ENCODE measurements around the gene MTARC1. TPM values are rescaled to one million over a fixed set of nuclear protein-coding genes. Genes with fewer than 3 reads are reported as not detected.

MTARC1 gene
- total RNA-seq, 1 donor from 2014 or later, result 28.3 TPM

DNA sequence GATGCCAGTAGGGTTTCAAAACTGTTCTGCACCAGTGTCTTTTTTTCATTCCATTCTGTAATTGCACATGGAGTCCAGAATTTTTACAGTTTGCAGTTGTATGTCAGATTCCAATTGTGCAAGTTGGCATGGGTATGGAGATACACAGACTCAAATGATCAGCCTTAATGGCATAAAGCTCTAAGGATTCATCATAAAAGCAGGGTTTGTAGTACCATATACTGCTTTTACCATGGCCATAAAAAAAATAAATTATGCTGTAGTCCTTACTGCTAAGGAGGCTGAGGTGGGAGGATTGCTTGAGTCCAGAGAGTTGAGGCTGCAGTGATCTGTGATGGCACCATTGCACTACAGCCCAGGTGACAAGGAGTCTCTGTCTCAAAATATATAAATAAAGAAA, 10.3 kb downstream of the MTARC1 start:
- Mint-ChIP-seq H3K4me3 (no peak overlapping the region), H3K36me3 (ENCODE audit: low read depth) (no peaks in the 10 kb centered on the region), H3K9me3 (no peaks in the 10 kb centered on the region), H3K27ac (ENCODE audit: unreplicated experiment) (no peak overlapping the region), H3K4me1 (no peaks in the 10 kb centered on the region), H3K27me3 (ENCODE audit: low read depth) (no peaks in the 10 kb centered on the region)
- TF ChIP-seq, protein P1, sequence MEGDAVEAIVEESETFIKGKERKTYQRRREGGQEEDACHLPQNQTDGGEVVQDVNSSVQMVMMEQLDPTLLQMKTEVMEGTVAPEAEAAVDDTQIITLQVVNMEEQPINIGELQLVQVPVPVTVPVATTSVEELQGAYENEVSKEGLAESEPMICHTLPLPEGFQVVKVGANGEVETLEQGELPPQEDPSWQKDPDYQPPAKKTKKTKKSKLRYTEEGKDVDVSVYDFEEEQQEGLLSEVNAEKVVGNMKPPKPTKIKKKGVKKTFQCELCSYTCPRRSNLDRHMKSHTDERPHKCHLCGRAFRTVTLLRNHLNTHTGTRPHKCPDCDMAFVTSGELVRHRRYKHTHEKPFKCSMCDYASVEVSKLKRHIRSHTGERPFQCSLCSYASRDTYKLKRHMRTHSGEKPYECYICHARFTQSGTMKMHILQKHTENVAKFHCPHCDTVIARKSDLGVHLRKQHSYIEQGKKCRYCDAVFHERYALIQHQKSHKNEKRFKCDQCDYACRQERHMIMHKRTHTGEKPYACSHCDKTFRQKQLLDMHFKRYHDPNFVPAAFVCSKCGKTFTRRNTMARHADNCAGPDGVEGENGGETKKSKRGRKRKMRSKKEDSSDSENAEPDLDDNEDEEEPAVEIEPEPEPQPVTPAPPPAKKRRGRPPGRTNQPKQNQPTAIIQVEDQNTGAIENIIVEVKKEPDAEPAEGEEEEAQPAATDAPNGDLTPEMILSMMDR (conservative IDR thresholded peaks at IDR 0.05), result no peak
- DNase-seq (ENCODE audit: low read depth, low spot score), result no peak

DNA sequence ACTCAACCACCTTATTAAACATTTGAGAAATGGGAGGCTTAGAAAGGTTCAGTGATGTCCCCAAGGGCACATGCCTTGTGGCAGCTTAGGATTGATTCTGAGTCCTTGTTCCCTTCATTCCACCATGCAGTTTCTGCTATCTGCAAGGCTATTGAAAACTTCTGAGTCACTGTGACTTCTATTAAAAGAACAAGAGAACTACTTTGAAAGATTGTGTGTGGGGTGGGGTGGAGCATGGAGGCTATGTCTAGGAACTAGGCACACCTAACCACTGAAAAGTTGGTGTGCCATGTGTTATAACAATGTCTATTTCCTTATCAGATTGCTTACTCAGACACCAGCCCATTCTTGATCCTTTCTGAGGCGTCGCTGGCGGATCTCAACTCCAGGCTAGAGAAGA, 10.8 kb downstream of the MTARC1 start:
- Mint-ChIP-seq H3K4me3 (no peak overlapping the region), H3K9me3 (no peaks in the 10 kb centered on the region), H3K27ac (ENCODE audit: unreplicated experiment) (no peak overlapping the region), H3K36me3 (ENCODE audit: low read depth) (no peaks in the 10 kb centered on the region), H3K4me1 (no peaks in the 10 kb centered on the region), H3K27me3 (ENCODE audit: low read depth) (no peaks in the 10 kb centered on the region)
- TF ChIP-seq, protein P1 (conservative IDR thresholded peaks at IDR 0.05), result no peak
- no peak for DNase-seq (ENCODE audit: low read depth, low spot score)

DNA sequence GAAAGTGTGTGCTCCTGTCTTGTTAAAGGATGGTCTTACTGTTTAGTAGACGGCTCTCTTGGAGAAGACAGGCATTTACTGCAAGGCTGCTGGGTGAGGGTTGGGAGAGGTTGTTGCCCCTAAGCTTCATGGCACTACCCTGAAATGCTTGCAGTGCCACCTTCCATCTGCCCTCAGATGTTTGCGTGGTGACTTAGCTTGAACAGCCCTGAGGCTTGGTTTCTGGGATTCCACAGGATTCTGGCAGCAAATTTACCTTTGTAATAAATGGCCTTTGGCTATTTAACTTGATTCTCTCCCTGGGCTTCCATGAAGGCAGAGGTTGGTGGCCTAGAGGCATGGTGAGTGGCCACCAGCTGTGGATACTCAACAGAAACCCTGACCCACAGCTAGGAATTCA, 11.6 kb downstream of the MTARC1 start:
- no peak for DNase-seq (ENCODE audit: low read depth, low spot score)
- Mint-ChIP-seq H3K27ac (ENCODE audit: unreplicated experiment) (no peak overlapping the region), H3K36me3 (ENCODE audit: low read depth) (no peaks in the 10 kb centered on the region), H3K4me1 (no peaks in the 10 kb centered on the region), H3K27me3 (ENCODE audit: low read depth) (no peaks in the 10 kb centered on the region), H3K4me3 (no peak overlapping the region), H3K9me3 (no peaks in the 10 kb centered on the region)
- TF ChIP-seq, protein P1 (conservative IDR thresholded peaks at IDR 0.05), result no peak

DNA sequence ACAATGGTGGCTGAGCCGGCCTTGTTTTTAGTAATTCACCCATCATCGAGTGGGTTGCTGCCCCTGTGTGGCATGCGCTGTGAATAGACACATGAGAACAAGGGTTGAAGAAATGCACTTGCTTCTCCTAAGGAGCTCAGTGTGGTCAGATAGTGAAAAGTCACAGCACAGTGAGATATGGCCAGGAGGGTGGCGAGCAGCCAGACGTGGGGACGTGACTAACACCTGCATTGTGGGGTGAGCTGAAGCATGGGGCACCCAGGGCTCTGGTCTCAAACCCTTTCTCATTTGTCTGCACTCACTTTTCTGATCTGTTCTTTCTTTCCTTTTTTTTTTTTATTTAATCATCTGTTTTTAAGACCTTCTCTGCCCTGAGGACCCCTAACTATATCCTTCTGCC, 13.5 kb downstream of the MTARC1 start:
- Mint-ChIP-seq H3K4me1 (peaks cover 4% of the 10 kb centered on the region), H3K27me3 (ENCODE audit: low read depth) (no peaks in the 10 kb centered on the region), H3K36me3 (ENCODE audit: low read depth) (peaks cover 2% of the 10 kb centered on the region), H3K4me3 (no peak overlapping the region), H3K27ac (ENCODE audit: unreplicated experiment) (no peak overlapping the region), H3K9me3 (no peaks in the 10 kb centered on the region)
- TF ChIP-seq, protein P1 (conservative IDR thresholded peaks at IDR 0.05), result no peak
- DNase-seq (ENCODE audit: low read depth, low spot score), result no peak

DNA sequence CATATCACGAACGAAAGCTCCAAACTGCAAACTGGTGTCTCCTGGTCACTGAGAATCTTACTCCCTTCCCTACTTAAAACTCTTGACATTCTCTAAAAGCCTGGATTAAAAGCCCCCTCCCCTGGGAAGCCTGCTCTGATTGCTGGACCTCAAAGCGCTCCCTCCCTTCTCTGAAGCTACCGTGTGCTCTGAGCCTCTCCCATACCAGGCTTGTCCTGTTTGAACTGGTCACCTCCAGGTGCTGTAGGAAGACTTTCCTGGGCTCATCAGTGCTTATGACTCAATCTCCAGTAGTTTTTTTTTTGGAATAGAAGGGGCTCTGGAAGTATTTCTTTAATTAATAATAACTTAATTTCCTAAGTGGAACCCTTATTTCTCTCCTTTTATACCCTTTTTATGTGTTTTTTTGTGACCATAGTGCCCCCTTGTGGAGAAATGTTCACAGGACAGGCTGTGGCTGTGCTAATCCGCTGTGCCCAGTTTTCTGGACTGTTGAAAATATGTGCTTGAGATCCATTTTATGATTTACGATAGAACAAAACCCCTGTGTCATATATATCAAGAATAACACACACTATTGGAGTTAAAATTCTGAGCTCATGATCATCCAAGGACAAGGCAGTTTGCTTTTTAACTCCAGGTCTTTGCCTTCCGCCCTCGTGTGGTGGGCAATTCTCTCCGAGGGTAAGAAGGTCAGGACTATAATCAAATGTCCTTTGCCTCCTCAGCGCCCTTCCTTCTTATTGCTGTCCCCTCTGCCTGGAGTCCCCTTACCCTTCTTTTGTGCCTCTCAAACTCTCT, 16.9 kb downstream of the MTARC1 start:
- DNase-seq (ENCODE audit: low read depth, low spot score), result peak; percentile 50
- H3K27ac Mint-ChIP-seq (ENCODE audit: unreplicated experiment), result no peak overlapping the region
- peaks cover 2% of the 10 kb centered on the region for H3K36me3 Mint-ChIP-seq (ENCODE audit: low read depth)
- no peaks in the 10 kb centered on the region for H3K27me3 Mint-ChIP-seq (ENCODE audit: low read depth)
- TF ChIP-seq, protein P1 (conservative IDR thresholded peaks at IDR 0.05), result peak; percentile 88
- H3K4me1 Mint-ChIP-seq, result peaks cover 5% of the 10 kb centered on the region
- H3K9me3 Mint-ChIP-seq, result no peaks in the 10 kb centered on the region
- H3K4me3 Mint-ChIP-seq, result no peak overlapping the region

Measured in neural crest cell (in vitro differentiated cells).